HG03342 (cell line): ENCODE measurements around the gene SPATS2.
"Not testable (repeated sequence)": the region's sequence is repeated elsewhere in the genome, so short reads cannot be mapped to it uniquely, and the experiment has no call there.

Experiments used
- ATAC-seq: cut with Tn5 transposase; IDR thresholded peaks from one replicate; pipeline ENCODE4 v1.9.1; 2021; ENCODE audit warnings: mild to moderate bottlenecking, moderate library complexity; ENCODE audit not compliant: unreplicated experiment

The SPATS2 gene

GRCh38 chr12:49349266-49349665, 18.0 kb upstream of the SPATS2 start:
- no peak for ATAC-seq

GRCh38 chr12:49352351-49352750, 14.9 kb upstream of the SPATS2 start:
- no peak for ATAC-seq

- no peak for ATAC-seq
These were observed 11.3 kb upstream of the SPATS2 start for GRCh38 chr12:49355913-49356312.

- no peak for ATAC-seq
These were observed 10.1 kb upstream of the SPATS2 start for GRCh38 chr12:49357103-49357678.

- no peak for ATAC-seq
These were observed 8.7 kb upstream of the SPATS2 start for GRCh38 chr12:49358483-49359141.

GRCh38 chr12:49359671-49360070, 7.6 kb upstream of the SPATS2 start:
- no peak for ATAC-seq

GRCh38 chr12:49362077-49362476, 5.2 kb upstream of the SPATS2 start:
- ATAC-seq = no peak

- ATAC-seq = no peak
These were observed 2.3 kb upstream of the SPATS2 start for GRCh38 chr12:49364989-49365388.

- no peak for ATAC-seq
These were observed 1.7 kb upstream of the SPATS2 start for GRCh38 chr12:49365542-49365941.

- no peak for ATAC-seq
These were observed 1.1 kb upstream of the SPATS2 start for GRCh38 chr12:49366096-49366651.

GRCh38 chr12:49366652-49367380, 446 bp upstream of the SPATS2 start:
- ATAC-seq = peak; percentile 71

GRCh38 chr12:49368240-49368600, 958 bp downstream of the SPATS2 start:
- ATAC-seq = no peak

- peak; percentile 56 for ATAC-seq
These were observed 2.3 kb downstream of the SPATS2 start for GRCh38 chr12:49369411-49370145.

GRCh38 chr12:49370539-49370938, 3.3 kb downstream of the SPATS2 start:
- ATAC-seq = no peak

GRCh38 chr12:49375406-49375805, 8.1 kb downstream of the SPATS2 start:
- no peak for ATAC-seq

- no peak for ATAC-seq
These were observed 10.1 kb downstream of the SPATS2 start for GRCh38 chr12:49377386-49377785.

- not testable (repeated sequence) for ATAC-seq
These were observed 12.9 kb downstream of the SPATS2 start for GRCh38 chr12:49380184-49380583.

- ATAC-seq = peak; percentile 61
These were observed 21.6 kb downstream of the SPATS2 start for GRCh38 chr12:49388682-49389386.

GRCh38 chr12:49389387-49389703, 22.1 kb downstream of the SPATS2 start:
- ATAC-seq = no peak

GRCh38 chr12:49397000-49397399, 29.7 kb downstream of the SPATS2 start:
- no peak for ATAC-seq

- no peak for ATAC-seq
These were observed 33.0 kb downstream of the SPATS2 start for GRCh38 chr12:49400304-49400703.
